Measurements from ENCODE around the gene TARBP2.

The TARBP2 gene

DNA sequence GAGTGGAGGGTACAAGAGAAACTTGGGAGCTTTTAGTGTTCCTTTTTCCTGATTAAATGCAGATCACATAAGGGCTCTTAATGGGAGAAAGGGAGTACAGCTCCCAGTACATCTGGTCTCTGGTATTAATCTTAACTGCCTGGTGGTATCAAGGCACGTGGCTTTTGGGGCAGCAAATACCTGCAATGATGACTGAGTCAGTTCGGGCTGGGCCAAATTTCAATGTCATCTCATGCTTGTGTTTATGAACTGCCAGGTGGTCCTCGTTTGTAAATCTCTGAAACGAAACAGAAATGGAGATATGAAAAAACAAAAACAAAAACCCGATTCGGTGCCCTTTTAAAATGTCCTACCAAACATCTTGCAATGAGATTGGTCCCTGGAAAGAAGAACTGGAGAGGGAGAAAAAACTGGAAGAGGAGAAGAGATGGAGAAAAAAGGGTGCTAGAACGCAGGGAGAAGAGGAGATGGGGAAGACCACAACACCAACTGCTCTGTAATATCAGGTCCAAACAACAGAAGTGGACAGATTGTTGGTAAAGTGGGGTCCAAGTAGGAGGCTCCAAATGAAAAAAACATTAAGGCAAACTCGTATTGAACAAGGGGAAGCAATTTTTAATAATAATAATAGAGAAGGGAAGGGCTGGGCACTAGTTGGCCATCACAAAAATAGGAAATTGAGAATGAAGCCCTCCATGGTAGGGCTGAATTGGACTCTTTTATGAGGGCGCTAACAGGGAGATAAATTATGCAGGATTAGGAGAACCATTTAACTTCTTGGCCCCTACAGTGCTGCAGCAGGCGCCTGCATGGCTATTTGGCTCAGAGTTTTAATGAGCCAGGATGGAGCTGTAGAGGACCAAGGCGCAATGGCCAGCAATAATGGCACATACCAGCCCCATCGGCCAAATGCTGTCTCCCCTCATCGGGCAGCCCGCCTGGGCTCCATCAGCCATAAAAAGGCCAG, 51.6 kb downstream of the TARBP2 start:
- TF ChIP-seq BACH2 (CRISPR knock-in tag; IDR thresholded peaks at IDR 0.05; ENCODE audit: borderline replicate concordance) = no peak
- no peak for TF ChIP-seq RARB (CRISPR knock-in tag; IDR thresholded peaks at IDR 0.05)
- TF ChIP-seq OSR1 (CRISPR knock-in tag; IDR thresholded peaks at IDR 0.05) = no peak
- no peak for TF ChIP-seq CSDC2 (CRISPR knock-in tag; IDR thresholded peaks at IDR 0.05)
- no peak for TF ChIP-seq POU6F1 (CRISPR knock-in tag; IDR thresholded peaks at IDR 0.05; ENCODE audit: borderline replicate concordance, low read depth)
- no peak for TF ChIP-seq GLIS3 (CRISPR knock-in tag; IDR thresholded peaks at IDR 0.05)
- TF ChIP-seq ESRRG (CRISPR knock-in tag; IDR thresholded peaks at IDR 0.05) = no peak
- TF ChIP-seq SNAI2 (CRISPR knock-in tag; IDR thresholded peaks at IDR 0.05) = no peak
- TF ChIP-seq, protein P1, sequence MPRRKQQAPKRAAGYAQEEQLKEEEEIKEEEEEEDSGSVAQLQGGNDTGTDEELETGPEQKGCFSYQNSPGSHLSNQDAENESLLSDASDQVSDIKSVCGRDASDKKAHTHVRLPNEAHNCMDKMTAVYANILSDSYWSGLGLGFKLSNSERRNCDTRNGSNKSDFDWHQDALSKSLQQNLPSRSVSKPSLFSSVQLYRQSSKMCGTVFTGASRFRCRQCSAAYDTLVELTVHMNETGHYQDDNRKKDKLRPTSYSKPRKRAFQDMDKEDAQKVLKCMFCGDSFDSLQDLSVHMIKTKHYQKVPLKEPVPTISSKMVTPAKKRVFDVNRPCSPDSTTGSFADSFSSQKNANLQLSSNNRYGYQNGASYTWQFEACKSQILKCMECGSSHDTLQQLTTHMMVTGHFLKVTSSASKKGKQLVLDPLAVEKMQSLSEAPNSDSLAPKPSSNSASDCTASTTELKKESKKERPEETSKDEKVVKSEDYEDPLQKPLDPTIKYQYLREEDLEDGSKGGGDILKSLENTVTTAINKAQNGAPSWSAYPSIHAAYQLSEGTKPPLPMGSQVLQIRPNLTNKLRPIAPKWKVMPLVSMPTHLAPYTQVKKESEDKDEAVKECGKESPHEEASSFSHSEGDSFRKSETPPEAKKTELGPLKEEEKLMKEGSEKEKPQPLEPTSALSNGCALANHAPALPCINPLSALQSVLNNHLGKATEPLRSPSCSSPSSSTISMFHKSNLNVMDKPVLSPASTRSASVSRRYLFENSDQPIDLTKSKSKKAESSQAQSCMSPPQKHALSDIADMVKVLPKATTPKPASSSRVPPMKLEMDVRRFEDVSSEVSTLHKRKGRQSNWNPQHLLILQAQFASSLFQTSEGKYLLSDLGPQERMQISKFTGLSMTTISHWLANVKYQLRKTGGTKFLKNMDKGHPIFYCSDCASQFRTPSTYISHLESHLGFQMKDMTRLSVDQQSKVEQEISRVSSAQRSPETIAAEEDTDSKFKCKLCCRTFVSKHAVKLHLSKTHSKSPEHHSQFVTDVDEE (CRISPR knock-in tag; IDR thresholded peaks at IDR 0.05) = no peak
- TF ChIP-seq ZNF8 (CRISPR knock-in tag; IDR thresholded peaks at IDR 0.05) = no peak
- TF ChIP-seq ISL1 (CRISPR knock-in tag; IDR thresholded peaks at IDR 0.05) = no peak
- no peak for TF ChIP-seq ZNF70 (CRISPR knock-in tag; IDR thresholded peaks at IDR 0.05)
- TF ChIP-seq TOX (CRISPR knock-in tag; IDR thresholded peaks at IDR 0.05; ENCODE audit: borderline replicate concordance) = no peak
- TF ChIP-seq ZNF565 (CRISPR knock-in tag; conservative IDR thresholded peaks at IDR 0.05; ENCODE audit: low read depth) = no peak
- TF ChIP-seq, protein P2, sequence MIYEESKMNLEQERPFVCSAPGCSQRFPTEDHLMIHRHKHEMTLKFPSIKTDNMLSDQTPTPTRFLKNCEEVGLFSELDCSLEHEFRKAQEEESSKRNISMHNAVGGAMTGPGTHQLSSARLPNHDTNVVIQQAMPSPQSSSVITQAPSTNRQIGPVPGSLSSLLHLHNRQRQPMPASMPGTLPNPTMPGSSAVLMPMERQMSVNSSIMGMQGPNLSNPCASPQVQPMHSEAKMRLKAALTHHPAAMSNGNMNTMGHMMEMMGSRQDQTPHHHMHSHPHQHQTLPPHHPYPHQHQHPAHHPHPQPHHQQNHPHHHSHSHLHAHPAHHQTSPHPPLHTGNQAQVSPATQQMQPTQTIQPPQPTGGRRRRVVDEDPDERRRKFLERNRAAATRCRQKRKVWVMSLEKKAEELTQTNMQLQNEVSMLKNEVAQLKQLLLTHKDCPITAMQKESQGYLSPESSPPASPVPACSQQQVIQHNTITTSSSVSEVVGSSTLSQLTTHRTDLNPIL (CRISPR knock-in tag; IDR thresholded peaks at IDR 0.05; ENCODE audit: low read depth) = no peak
- TF ChIP-seq ZFP30 (CRISPR knock-in tag; IDR thresholded peaks at IDR 0.05) = no peak
- no peak for TF ChIP-seq PATZ1 (CRISPR knock-in tag; IDR thresholded peaks at IDR 0.05; ENCODE audit: borderline replicate concordance)
- TF ChIP-seq ZC3H10 (CRISPR knock-in tag; IDR thresholded peaks at IDR 0.05) = no peak
- TF ChIP-seq ARNTL (CRISPR knock-in tag; IDR thresholded peaks at IDR 0.05; ENCODE audit: borderline replicate concordance, low read depth) = no peak
- TF ChIP-seq PPARA (CRISPR knock-in tag; IDR thresholded peaks at IDR 0.05; ENCODE audit: borderline replicate concordance) = no peak
- ATAC-seq = no peak

Measured in SK-N-SH treated with all-trans-retinoic acid at 6 μM for 48 hours (cell line).